SK-N-SH (cell line): Measurements from ENCODE around the gene TOR1A.

Experiments used
- CHD2 ChIP-seq: fragments of 150-350 bp; IDR thresholded peaks from 2 replicates; pipeline ENCODE4 v1.6.1; 2018; ENCODE audit warnings: low read length; ENCODE audit not compliant: partially characterized antibody
- CTCF ChIP-seq: fragments of 200-600 bp; sonication (generic); IDR thresholded peaks from 2 replicates; pipeline ENCODE4 v1.6.1; 2017; ENCODE audit warnings: antibody characterized with exemption, mild to moderate bottlenecking, moderate library complexity
- FOXJ3 ChIP-seq: sonication (generic); formaldehyde crosslinking; IDR thresholded peaks from 2 replicates; pipeline ENCODE4 v1.5.1; 2020; ENCODE audit warnings: mild to moderate bottlenecking, missing genetic modification reagents
- GABPA ChIP-seq: IDR thresholded peaks from 2 replicates; pipeline ENCODE4 v1.4.0; 2012; ENCODE audit warnings: low read depth, mild to moderate bottlenecking
- PBX3 ChIP-seq: IDR thresholded peaks from 2 replicates; pipeline ENCODE4; 2012
- POLR2AphosphoS5 ChIP-seq: IDR thresholded peaks from 2 replicates; pipeline ENCODE4 v1.6.1; 2012; ENCODE audit warnings: low read depth, low read length
- SMC3 ChIP-seq: IDR thresholded peaks from 2 replicates; pipeline ENCODE4 v1.6.1; 2012; ENCODE audit warnings: low read depth, low read length, improper control_type of control experiment
- YY1 ChIP-seq: IDR thresholded peaks from 2 replicates; pipeline ENCODE4 v1.4.0; 2012; ENCODE audit warnings: low read depth, mild to moderate bottlenecking
- TF ChIP-seq, protein P1 (sequence below): IDR thresholded peaks from 2 replicates; pipeline ENCODE4 v1.6.1; 2012; ENCODE audit warnings: mild to moderate bottlenecking, low read depth, low read length, moderate library complexity
- TF ChIP-seq, protein P2 (sequence below): IDR thresholded peaks from 2 replicates; pipeline ENCODE4 v1.4.0; 2012; ENCODE audit warnings: low read depth, borderline replicate concordance

DNA sequence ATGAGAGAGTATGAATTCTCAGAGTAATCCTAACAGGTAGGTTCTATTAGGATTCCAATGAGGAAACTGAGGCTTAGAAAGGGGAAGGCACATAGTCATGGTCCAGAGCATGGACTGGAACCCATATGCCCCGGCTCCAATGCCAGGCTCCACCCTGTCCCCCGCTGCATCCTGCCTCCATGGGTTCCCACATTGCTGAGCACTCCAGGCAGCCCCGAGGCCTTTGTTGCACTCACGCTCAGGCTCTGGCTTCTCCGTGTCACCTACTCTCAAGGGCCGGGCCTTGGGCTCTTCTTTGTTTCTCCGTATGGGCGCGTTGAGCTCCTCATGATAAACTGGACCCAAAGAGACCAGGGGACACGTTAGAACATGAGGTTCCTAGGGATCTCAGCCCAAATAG lies 5.0 kb upstream of the TOR1A start:
- TF ChIP-seq FOXJ3 (CRISPR knock-in tag) (no peak), POLR2AphosphoS5 (no peak), CTCF (no peak), SMC3 (no peak), GABPA (no peak), CHD2 (no peak), PBX3 (no peak), YY1 (no peak)
- TF ChIP-seq, protein P1, sequence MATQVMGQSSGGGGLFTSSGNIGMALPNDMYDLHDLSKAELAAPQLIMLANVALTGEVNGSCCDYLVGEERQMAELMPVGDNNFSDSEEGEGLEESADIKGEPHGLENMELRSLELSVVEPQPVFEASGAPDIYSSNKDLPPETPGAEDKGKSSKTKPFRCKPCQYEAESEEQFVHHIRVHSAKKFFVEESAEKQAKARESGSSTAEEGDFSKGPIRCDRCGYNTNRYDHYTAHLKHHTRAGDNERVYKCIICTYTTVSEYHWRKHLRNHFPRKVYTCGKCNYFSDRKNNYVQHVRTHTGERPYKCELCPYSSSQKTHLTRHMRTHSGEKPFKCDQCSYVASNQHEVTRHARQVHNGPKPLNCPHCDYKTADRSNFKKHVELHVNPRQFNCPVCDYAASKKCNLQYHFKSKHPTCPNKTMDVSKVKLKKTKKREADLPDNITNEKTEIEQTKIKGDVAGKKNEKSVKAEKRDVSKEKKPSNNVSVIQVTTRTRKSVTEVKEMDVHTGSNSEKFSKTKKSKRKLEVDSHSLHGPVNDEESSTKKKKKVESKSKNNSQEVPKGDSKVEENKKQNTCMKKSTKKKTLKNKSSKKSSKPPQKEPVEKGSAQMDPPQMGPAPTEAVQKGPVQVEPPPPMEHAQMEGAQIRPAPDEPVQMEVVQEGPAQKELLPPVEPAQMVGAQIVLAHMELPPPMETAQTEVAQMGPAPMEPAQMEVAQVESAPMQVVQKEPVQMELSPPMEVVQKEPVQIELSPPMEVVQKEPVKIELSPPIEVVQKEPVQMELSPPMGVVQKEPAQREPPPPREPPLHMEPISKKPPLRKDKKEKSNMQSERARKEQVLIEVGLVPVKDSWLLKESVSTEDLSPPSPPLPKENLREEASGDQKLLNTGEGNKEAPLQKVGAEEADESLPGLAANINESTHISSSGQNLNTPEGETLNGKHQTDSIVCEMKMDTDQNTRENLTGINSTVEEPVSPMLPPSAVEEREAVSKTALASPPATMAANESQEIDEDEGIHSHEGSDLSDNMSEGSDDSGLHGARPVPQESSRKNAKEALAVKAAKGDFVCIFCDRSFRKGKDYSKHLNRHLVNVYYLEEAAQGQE = no peak
- TF ChIP-seq, protein P2, sequence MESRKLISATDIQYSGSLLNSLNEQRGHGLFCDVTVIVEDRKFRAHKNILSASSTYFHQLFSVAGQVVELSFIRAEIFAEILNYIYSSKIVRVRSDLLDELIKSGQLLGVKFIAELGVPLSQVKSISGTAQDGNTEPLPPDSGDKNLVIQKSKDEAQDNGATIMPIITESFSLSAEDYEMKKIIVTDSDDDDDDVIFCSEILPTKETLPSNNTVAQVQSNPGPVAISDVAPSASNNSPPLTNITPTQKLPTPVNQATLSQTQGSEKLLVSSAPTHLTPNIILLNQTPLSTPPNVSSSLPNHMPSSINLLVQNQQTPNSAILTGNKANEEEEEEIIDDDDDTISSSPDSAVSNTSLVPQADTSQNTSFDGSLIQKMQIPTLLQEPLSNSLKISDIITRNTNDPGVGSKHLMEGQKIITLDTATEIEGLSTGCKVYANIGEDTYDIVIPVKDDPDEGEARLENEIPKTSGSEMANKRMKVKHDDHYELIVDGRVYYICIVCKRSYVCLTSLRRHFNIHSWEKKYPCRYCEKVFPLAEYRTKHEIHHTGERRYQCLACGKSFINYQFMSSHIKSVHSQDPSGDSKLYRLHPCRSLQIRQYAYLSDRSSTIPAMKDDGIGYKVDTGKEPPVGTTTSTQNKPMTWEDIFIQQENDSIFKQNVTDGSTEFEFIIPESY = no peak
